ENCODE measurements around the gene PNPLA5. TPM values are rescaled to one million over a fixed set of nuclear protein-coding genes. Genes with fewer than 3 reads are reported as not detected.

Gene PNPLA5
- total and polyA plus RNA-seq, 4 donors, result not detected

GRCh38 chr22:43833286-43834240, 58.2 kb downstream of the PNPLA5 start:
- Histone ChIP-seq H3K36me3 (ENCODE audit: control insufficient read depth in 4 of 4, insufficient read depth in 3 of 4, low read depth in 1 of 4, low read length in 3 of 4) (no peaks in the 10 kb centered on the region), H3K27ac (ENCODE audit: low read depth in 1 of 2, low read length in 2 of 2) (no peak overlapping the region), H3K4me1 (ENCODE audit: control insufficient read depth in 4 of 4, insufficient read depth in 4 of 4, low read length in 3 of 4) (peaks cover 0 to 8% (median 3%) of the 10 kb centered on the region in 4 donors), H3K4me3 (ENCODE audit: low read depth in 1 of 3, low read length in 3 of 3) (no peak overlapping the region), H3K27me3 (ENCODE audit: control insufficient read depth in 4 of 4, insufficient read depth in 4 of 4, low read length in 3 of 4) (no peaks in the 10 kb centered on the region), H3K9me3 (ENCODE audit: control insufficient read depth in 4 of 4, low read length in 3 of 4) (no peaks in the 10 kb centered on the region), H3K9ac (ENCODE audit: low read depth in 1 of 2, low read length in 2 of 2) (no peak overlapping the region)
- WGBS, result 81% methylated on average over 36 of the region's 36 CpGs
- no peak for DNase-seq (ENCODE audit: low spot score)
- TF ChIP-seq TAF1 (conservative IDR thresholded peaks at IDR 0.05) (no peak), GABPA (IDR thresholded peaks at IDR 0.05 in 1 of 2, conservative IDR thresholded peaks at IDR 0.05 in 1 of 2) (no peak), EGR1 (IDR thresholded peaks at IDR 0.05; ENCODE audit: low read depth in 2 of 2) (no peak), FOXA2 (IDR thresholded peaks at IDR 0.05) (no peak), HNF4A (conservative IDR thresholded peaks at IDR 0.05) (no peak), FOXA1 (IDR thresholded peaks at IDR 0.05) (no peak), REST (IDR thresholded peaks at IDR 0.05) (no peak), JUND (IDR thresholded peaks at IDR 0.05) (no peak)
- TF ChIP-seq, protein P1, sequence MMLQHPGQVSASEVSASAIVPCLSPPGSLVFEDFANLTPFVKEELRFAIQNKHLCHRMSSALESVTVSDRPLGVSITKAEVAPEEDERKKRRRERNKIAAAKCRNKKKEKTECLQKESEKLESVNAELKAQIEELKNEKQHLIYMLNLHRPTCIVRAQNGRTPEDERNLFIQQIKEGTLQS (IDR thresholded peaks at IDR 0.05), result no peak

GRCh38 chr22:43832393-43833265, 59.2 kb downstream of the PNPLA5 start:
- no peak for DNase-seq (ENCODE audit: low spot score)
- peaks cover 0 to 8% (median 3%) of the 10 kb centered on the region in 4 donors for H3K4me1 ChIP-seq (ENCODE audit: control insufficient read depth in 4 of 4, insufficient read depth in 4 of 4, low read length in 3 of 4)
- WGBS, result 92% methylated on average over 18 of the region's 18 CpGs
- H3K27me3 ChIP-seq (ENCODE audit: control insufficient read depth in 4 of 4, insufficient read depth in 4 of 4, low read length in 3 of 4), result no peaks in the 10 kb centered on the region
- H3K9me3 ChIP-seq (ENCODE audit: control insufficient read depth in 4 of 4, low read length in 3 of 4), result no peaks in the 10 kb centered on the region
- no peaks in the 10 kb centered on the region for H3K36me3 ChIP-seq (ENCODE audit: control insufficient read depth in 4 of 4, insufficient read depth in 3 of 4, low read depth in 1 of 4, low read length in 3 of 4)
- H3K27ac ChIP-seq (ENCODE audit: low read depth in 1 of 2, low read length in 2 of 2), result no peak overlapping the region
- H3K4me3 ChIP-seq (ENCODE audit: low read depth in 1 of 3, low read length in 3 of 3), result no peak overlapping the region
- TF ChIP-seq SP1 (IDR thresholded peaks at IDR 0.05) (no peak), HNF4G (IDR thresholded peaks at IDR 0.05) (no peak), RAD21 (IDR thresholded peaks at IDR 0.05) (no peak), HNF4A (conservative IDR thresholded peaks at IDR 0.05) (no peak), ZBTB33 (IDR thresholded peaks at IDR 0.05) (no peak)
- TF ChIP-seq, protein P2, sequence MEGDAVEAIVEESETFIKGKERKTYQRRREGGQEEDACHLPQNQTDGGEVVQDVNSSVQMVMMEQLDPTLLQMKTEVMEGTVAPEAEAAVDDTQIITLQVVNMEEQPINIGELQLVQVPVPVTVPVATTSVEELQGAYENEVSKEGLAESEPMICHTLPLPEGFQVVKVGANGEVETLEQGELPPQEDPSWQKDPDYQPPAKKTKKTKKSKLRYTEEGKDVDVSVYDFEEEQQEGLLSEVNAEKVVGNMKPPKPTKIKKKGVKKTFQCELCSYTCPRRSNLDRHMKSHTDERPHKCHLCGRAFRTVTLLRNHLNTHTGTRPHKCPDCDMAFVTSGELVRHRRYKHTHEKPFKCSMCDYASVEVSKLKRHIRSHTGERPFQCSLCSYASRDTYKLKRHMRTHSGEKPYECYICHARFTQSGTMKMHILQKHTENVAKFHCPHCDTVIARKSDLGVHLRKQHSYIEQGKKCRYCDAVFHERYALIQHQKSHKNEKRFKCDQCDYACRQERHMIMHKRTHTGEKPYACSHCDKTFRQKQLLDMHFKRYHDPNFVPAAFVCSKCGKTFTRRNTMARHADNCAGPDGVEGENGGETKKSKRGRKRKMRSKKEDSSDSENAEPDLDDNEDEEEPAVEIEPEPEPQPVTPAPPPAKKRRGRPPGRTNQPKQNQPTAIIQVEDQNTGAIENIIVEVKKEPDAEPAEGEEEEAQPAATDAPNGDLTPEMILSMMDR (IDR thresholded peaks at IDR 0.05; ENCODE audit: low read depth, low read length, missing input control), result no peak
- H3K9ac ChIP-seq (ENCODE audit: low read depth in 1 of 2, low read length in 2 of 2), result no peak overlapping the region

Measured in liver (tissue), 9 donors.